Measurements from ENCODE around the gene MFSD2A.
"Not testable (repeated sequence)": the region's sequence is repeated elsewhere in the genome, so short reads cannot be mapped to it uniquely, and the experiment has no call there.

MFSD2A gene

DNA sequence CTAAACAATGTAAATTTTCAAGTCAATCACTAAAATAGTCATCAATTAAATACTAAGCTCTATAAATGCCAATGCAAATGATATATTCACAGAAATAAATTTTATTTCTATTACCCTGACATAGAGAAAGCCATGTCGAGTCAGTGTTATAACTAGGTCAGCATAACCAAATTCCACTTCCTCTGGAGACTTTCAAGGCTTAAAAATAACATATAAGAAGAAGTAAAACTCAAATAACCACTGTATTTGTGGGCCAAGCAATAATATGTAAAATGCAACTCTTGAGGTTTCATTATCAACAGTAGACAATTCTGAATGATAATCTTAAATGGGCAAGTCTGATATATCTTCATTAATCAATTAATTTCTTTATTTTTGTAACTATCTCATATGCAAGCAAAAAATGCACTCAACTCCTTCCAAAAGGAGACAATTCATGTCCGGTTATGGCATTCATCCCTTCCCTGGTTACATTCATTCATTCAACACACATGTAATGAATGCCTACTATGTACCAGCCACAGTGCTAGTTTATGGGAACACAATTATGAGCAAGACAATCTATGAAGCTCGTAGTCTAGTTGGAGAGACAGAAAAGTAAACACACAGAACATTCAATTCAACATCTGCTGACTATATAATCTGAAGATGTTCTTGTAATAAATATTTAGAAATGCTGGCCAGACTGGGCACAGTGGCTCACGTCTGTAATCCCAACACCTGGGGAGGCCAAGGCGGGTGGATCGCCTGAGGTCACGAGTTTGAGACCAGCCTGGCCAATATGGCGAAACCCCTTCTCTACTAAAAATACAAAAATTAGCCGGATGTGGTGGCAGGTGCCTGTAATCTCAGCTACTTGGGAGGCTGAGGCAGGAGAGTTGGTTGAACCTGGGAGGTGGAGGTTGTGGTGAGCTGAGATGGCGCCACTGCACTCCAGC, 48.5 kb downstream of the MFSD2A start:
- no peak for DNase-seq (ENCODE audit: low spot score)

GRCh38 chr1:40004857-40005256, 49.9 kb downstream of the MFSD2A start:
- no peak for DNase-seq (ENCODE audit: low spot score)

GRCh38 chr1:40007481-40008034, 52.6 kb downstream of the MFSD2A start:
- not testable (repeated sequence) for DNase-seq (ENCODE audit: low spot score)

DNA sequence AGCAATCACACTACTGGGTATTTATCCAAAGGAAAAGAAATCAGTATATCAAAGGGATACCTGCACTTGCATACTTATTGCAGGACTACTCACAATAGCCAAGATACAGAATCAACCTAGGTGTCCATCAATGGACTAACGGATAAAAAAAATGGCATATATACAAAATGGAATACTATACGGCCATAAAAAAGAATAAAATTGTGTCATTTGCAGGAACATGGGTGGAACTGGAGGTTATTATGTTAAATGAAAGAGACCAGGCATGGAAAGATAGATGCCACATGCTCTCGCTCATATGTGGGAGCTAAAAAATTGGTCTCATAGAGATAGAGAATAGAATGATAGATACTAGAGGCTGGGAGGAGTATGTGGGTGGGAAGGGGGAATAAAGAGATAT, 56.3 kb downstream of the MFSD2A start:
- DNase-seq (ENCODE audit: low spot score), result no peak

- peak; percentile 23 for DNase-seq (ENCODE audit: low spot score)
These were observed 59.3 kb downstream of the MFSD2A start for GRCh38 chr1:40014253-40014706.

DNA sequence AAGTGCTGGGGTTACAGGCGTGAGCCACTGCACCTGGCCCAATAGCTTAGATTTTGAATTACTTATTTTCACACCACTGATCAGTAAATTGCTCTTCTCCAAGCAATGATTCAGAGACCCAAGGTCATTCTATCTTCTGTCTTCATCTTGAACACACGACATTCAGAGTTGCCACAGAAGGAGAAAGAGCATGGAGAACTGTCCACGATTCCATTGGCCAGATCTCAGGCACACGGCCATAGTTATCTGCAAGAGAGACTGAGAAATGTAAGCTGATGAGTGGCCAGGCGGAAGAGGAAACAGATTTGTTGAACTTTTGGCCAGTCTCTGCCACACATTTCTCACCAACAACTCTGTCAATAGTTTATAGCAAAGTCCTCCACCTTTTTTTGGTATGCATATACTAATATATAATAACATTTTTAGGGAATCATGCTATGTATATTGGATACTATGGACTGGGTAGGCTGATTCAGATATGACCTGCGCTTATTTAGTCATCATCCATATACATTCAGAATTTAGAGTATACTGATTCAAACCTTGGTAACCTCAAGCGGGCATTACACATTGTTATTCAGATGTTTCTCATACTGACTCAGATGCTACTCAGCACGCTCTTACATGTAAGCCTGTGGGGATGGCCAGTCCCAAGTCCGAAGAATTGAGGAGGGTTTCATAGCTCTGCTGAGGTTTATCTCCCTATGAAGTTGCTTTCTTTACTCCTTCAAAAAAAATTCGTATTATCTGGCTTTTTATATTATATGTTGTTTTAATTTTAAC, 60.1 kb downstream of the MFSD2A start:
- no peak for DNase-seq (ENCODE audit: low spot score)

DNA sequence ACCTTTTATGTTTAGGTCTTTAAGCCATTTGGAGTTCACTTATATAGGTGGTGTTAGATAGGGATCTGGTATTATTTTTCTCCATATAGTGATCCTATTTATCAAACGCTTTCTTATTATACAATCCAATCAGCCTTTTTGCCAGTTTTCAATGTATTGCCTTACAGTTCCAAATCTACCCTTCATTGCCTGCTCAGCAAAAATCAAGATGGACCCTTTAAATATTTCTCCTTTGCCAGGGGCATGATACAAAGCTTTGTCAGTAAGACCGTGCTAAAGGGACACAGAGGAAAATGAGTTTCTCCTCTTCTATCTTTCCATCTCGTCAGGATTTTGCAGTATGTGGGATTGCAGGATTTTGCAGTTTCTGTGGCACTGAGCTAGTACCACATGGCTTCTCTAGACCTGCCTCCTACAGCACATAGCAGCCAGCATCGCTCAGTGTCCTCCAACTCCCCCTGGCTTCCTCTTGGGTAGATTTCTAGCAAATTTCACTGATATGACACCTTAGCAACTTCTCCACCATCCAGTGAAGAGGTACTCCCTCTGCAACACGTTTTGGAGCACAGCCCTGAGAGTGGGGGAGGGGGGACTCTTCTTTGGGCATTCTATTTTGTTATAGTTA, 63.1 kb downstream of the MFSD2A start:
- DNase-seq (ENCODE audit: low spot score), result no peak

All from CD4-positive, alpha-beta T cell treated with Interleukin-6 at 100 ng/mL for 8 hours (primary cell).